ENCODE data around the gene TBX4.

DNA sequence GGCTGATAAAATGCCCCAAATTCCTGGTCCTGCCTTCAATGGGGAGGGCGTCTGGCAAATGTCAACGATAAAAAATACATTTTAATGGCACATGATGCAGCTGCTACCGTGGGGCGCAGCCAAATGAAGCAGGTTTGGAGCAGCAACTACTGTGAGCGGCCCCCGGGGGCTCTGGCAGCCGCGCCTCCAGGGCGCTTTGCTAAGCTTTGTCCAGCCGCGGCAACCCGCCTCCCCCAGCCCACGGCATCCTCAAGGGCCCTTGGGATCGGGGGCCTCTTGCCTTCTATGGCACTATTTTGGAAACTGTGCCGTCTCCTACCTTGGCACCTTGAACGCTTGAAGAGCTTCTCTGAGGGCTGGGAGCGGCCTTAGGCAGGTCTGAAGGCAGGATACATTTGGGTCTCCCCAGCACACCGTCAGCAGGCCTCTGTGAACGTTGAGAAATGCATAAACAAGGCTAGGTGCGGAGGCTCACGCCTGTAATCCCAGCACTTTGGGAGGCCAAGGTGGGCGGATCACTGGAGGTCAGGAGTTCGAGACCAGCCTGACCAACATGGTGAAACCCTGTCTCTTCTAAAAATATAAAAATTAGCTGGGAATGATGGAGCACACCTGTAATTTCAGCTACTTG, 25.1 kb downstream of the TBX4 start:
- TF ChIP-seq, protein P1, sequence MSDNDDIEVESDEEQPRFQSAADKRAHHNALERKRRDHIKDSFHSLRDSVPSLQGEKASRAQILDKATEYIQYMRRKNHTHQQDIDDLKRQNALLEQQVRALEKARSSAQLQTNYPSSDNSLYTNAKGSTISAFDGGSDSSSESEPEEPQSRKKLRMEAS (IDR thresholded peaks at IDR 0.05) = no peak
- TF ChIP-seq YY1 (IDR thresholded peaks at IDR 0.05; ENCODE audit: low read depth) (no peak), TAF1 (IDR thresholded peaks at IDR 0.05; ENCODE audit: low read depth) (no peak), ZBTB7A (IDR thresholded peaks at IDR 0.05; ENCODE audit: low read depth) (no peak), RAD21 (IDR thresholded peaks at IDR 0.05; ENCODE audit: low read depth) (no peak), FOXM1 (IDR thresholded peaks at IDR 0.05; ENCODE audit: borderline replicate concordance, low read depth) (no peak), CEBPB (IDR thresholded peaks at IDR 0.05) (no peak), NFIC (IDR thresholded peaks at IDR 0.05) (no peak), EGR1 (IDR thresholded peaks at IDR 0.05) (no peak), CREB1 (IDR thresholded peaks at IDR 0.05; ENCODE audit: low read depth) (no peak), EP300 (IDR thresholded peaks at IDR 0.05; ENCODE audit: borderline replicate concordance) (no peak), TCF12 (IDR thresholded peaks at IDR 0.05; ENCODE audit: low read depth) (no peak)
- TF ChIP-seq, protein P2, sequence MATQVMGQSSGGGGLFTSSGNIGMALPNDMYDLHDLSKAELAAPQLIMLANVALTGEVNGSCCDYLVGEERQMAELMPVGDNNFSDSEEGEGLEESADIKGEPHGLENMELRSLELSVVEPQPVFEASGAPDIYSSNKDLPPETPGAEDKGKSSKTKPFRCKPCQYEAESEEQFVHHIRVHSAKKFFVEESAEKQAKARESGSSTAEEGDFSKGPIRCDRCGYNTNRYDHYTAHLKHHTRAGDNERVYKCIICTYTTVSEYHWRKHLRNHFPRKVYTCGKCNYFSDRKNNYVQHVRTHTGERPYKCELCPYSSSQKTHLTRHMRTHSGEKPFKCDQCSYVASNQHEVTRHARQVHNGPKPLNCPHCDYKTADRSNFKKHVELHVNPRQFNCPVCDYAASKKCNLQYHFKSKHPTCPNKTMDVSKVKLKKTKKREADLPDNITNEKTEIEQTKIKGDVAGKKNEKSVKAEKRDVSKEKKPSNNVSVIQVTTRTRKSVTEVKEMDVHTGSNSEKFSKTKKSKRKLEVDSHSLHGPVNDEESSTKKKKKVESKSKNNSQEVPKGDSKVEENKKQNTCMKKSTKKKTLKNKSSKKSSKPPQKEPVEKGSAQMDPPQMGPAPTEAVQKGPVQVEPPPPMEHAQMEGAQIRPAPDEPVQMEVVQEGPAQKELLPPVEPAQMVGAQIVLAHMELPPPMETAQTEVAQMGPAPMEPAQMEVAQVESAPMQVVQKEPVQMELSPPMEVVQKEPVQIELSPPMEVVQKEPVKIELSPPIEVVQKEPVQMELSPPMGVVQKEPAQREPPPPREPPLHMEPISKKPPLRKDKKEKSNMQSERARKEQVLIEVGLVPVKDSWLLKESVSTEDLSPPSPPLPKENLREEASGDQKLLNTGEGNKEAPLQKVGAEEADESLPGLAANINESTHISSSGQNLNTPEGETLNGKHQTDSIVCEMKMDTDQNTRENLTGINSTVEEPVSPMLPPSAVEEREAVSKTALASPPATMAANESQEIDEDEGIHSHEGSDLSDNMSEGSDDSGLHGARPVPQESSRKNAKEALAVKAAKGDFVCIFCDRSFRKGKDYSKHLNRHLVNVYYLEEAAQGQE (IDR thresholded peaks at IDR 0.05; ENCODE audit: low read depth) = no peak

Data from Ishikawa (cell line).